Measurements from ENCODE around the gene RBM14. TPM values are rescaled to one million over a fixed set of nuclear protein-coding genes. Genes with fewer than 3 reads are reported as not detected.
"Not testable (repeated sequence)": the region's sequence is repeated elsewhere in the genome, so short reads cannot be mapped to it uniquely, and the experiment has no call there.

Gene RBM14
- total RNA-seq, 4 donors from 2014 or later, result 56.7 to 91.4 (median 74.6) TPM

GRCh38 chr11:66570079-66570849, 46.2 kb upstream of the RBM14 start:
- TF ChIP-seq POLR2A (IDR thresholded peaks at IDR 0.05), result no peak
- TF ChIP-seq, protein P1, sequence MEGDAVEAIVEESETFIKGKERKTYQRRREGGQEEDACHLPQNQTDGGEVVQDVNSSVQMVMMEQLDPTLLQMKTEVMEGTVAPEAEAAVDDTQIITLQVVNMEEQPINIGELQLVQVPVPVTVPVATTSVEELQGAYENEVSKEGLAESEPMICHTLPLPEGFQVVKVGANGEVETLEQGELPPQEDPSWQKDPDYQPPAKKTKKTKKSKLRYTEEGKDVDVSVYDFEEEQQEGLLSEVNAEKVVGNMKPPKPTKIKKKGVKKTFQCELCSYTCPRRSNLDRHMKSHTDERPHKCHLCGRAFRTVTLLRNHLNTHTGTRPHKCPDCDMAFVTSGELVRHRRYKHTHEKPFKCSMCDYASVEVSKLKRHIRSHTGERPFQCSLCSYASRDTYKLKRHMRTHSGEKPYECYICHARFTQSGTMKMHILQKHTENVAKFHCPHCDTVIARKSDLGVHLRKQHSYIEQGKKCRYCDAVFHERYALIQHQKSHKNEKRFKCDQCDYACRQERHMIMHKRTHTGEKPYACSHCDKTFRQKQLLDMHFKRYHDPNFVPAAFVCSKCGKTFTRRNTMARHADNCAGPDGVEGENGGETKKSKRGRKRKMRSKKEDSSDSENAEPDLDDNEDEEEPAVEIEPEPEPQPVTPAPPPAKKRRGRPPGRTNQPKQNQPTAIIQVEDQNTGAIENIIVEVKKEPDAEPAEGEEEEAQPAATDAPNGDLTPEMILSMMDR (IDR thresholded peaks at IDR 0.05), result no peak
- no peak for DNase-seq
- no peaks in the 10 kb centered on the region for H3K27me3 ChIP-seq
- H3K4me1 ChIP-seq, result peaks cover 0 to 9% (median 2%) of the 10 kb centered on the region in 4 donors
- no peak overlapping the region for H3K27ac ChIP-seq
- no peaks in the 10 kb centered on the region for H3K9me3 ChIP-seq
- H3K36me3 ChIP-seq, result no peaks in the 10 kb centered on the region
- H3K4me3 ChIP-seq, result no peak overlapping the region

GRCh38 chr11:66570850-66571180, 45.6 kb upstream of the RBM14 start:
- TF ChIP-seq POLR2A (IDR thresholded peaks at IDR 0.05), result no peak
- TF ChIP-seq, protein P1 (IDR thresholded peaks at IDR 0.05), result no peak
- Histone ChIP-seq H3K27ac (no peak overlapping the region), H3K36me3 (no peaks in the 10 kb centered on the region), H3K9me3 (no peaks in the 10 kb centered on the region), H3K4me3 (no peak overlapping the region), H3K27me3 (no peaks in the 10 kb centered on the region), H3K4me1 (peaks cover 0 to 9% (median 2%) of the 10 kb centered on the region in 4 donors)
- DNase-seq, result no peak

DNA sequence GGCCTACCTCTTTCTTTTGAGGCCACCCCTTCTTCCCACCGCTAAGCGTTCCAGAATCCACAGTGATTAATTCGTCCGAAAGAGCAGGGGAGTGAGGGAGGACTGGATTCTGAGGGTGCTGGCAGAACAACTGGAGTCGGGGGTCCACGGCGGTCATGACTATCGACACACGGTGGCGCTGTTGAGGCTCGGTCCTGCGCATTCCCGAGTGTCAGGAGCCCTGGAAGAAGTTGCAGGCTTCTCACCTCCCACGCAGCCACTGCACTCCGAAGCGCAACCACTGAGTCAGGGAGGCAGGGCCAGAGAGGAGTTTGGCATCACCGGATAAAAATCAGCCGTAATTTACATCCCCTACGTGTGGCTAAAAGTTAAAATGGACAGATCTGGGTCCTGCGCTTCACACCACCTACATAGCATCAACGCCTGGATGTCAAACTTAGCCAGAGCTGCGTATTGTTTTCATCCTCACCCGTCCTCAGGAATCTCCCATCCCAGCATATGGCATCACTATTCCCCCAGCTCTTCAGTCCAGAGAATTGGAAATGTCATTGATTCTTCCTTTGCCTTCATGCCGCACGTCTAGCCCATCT, 37.3 kb upstream of the RBM14 start:
- DNase-seq, result peak; percentile 79 to 90 (median 85)
- H3K9me3 ChIP-seq, result no peaks in the 10 kb centered on the region
- no peak overlapping the region for H3K4me3 ChIP-seq
- H3K36me3 ChIP-seq, result no peaks in the 10 kb centered on the region
- H3K27ac ChIP-seq, result no peak overlapping the region
- H3K27me3 ChIP-seq, result no peaks in the 10 kb centered on the region
- peaks cover 0 to 4% (median 3%) of the 10 kb centered on the region in 4 donors for H3K4me1 ChIP-seq
- TF ChIP-seq POLR2A (IDR thresholded peaks at IDR 0.05), result no peak
- TF ChIP-seq, protein P1 (IDR thresholded peaks at IDR 0.05), result peak; percentile 81 to 91 (median 88)

- no peak for DNase-seq
- H3K4me1 ChIP-seq, result peaks cover 0 to 4% (median 3%) of the 10 kb centered on the region in 4 donors
- H3K9me3 ChIP-seq, result no peaks in the 10 kb centered on the region
- TF ChIP-seq POLR2A (IDR thresholded peaks at IDR 0.05), result no peak
- TF ChIP-seq, protein P1 (IDR thresholded peaks at IDR 0.05), result no peak
- no peaks in the 10 kb centered on the region for H3K36me3 ChIP-seq
- no peak overlapping the region for H3K4me3 ChIP-seq
- H3K27ac ChIP-seq, result no peak overlapping the region
- no peaks in the 10 kb centered on the region for H3K27me3 ChIP-seq
Observed at GRCh38 chr11:66580803-66581202, 35.6 kb upstream of the RBM14 start.

DNA sequence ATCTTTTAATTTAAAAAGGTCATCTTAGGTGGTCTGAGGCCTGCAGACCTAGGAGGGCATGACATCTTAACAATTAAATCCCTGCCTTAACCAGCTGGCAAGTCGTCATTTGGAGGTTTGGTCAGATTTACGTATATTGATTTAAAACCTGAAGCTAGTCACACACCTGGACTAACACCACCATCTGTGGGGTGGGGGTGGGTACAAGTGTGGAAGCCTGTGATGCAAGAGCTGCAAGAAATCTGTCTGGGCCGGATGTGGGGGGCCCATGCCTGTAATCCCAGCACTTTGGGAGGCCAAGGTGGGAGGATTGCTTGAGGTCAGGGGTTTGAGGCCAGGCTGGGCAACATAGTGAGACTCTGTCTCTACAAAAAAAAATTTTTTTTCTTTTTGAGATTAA, 35.2 kb upstream of the RBM14 start:
- TF ChIP-seq POLR2A (IDR thresholded peaks at IDR 0.05), result no peak
- TF ChIP-seq, protein P1 (IDR thresholded peaks at IDR 0.05), result no peak
- DNase-seq, result no peak
- Histone ChIP-seq H3K27me3 (no peaks in the 10 kb centered on the region), H3K4me1 (peaks cover 0 to 4% (median 3%) of the 10 kb centered on the region in 4 donors), H3K9me3 (no peaks in the 10 kb centered on the region), H3K36me3 (no peaks in the 10 kb centered on the region), H3K27ac (no peak overlapping the region), H3K4me3 (no peak overlapping the region)

- H3K27me3 ChIP-seq, H3K36me3 ChIP-seq, H3K4me3 ChIP-seq, H3K9me3 ChIP-seq, DNase-seq, H3K4me1 ChIP-seq, H3K27ac ChIP-seq: not testable (repeated sequence)
Observed at GRCh38 chr11:66582565-66583147, 33.8 kb upstream of the RBM14 start.

- H3K9me3 ChIP-seq, DNase-seq, H3K4me1 ChIP-seq, H3K27ac ChIP-seq, H3K27me3 ChIP-seq, H3K36me3 ChIP-seq, H3K4me3 ChIP-seq: not testable (repeated sequence)
Observed at GRCh38 chr11:66585447-66585846, 31.0 kb upstream of the RBM14 start.

All from Peyer's patch (tissue), 4 donors.